NCI-H82 treated with DMSO at 0.1 percent for 48 hours (cell line): ENCODE results near the gene RAE1.

Experiments
- DNase-seq: peaks from one replicate; lab custom pipeline; 2025; ENCODE audit not compliant: unreplicated experiment; lab: John Stamatoyannopoulos, UW

The RAE1 gene

GRCh38 chr20:57398231-57398821, 47.3 kb downstream of the RAE1 start:
- no peak for DNase-seq

GRCh38 chr20:57398901-57399535, 48.0 kb downstream of the RAE1 start:
- no peak for DNase-seq

- no peak for DNase-seq
These were observed 48.6 kb downstream of the RAE1 start for GRCh38 chr20:57399587-57400155.

GRCh38 chr20:57400231-57400701, 49.2 kb downstream of the RAE1 start:
- no peak for DNase-seq

- DNase-seq, result no peak
These were observed 49.9 kb downstream of the RAE1 start for GRCh38 chr20:57400821-57401564.

- DNase-seq, result no peak
These were observed 50.5 kb downstream of the RAE1 start for GRCh38 chr20:57401565-57401918.

GRCh38 chr20:57402206-57403125, 51.4 kb downstream of the RAE1 start:
- no peak for DNase-seq

GRCh38 chr20:57403216-57403615, 52.2 kb downstream of the RAE1 start:
- no peak for DNase-seq

GRCh38 chr20:57404006-57404405, 53.0 kb downstream of the RAE1 start:
- DNase-seq, result no peak

GRCh38 chr20:57404419-57405072, 53.5 kb downstream of the RAE1 start:
- DNase-seq, result no peak

GRCh38 chr20:57405236-57406016, 54.4 kb downstream of the RAE1 start:
- DNase-seq, result no peak

GRCh38 chr20:57407541-57407956, 56.5 kb downstream of the RAE1 start:
- DNase-seq, result no peak

GRCh38 chr20:57408131-57408530, 57.1 kb downstream of the RAE1 start:
- no peak for DNase-seq

GRCh38 chr20:57408536-57409233, 57.6 kb downstream of the RAE1 start:
- no peak for DNase-seq

- no peak for DNase-seq
These were observed 58.2 kb downstream of the RAE1 start for GRCh38 chr20:57409316-57409671.

GRCh38 chr20:57409672-57410397, 58.8 kb downstream of the RAE1 start:
- DNase-seq, result no peak

- no peak for DNase-seq
These were observed 59.4 kb downstream of the RAE1 start for GRCh38 chr20:57410398-57410920.

GRCh38 chr20:57410924-57411323, 59.9 kb downstream of the RAE1 start:
- no peak for DNase-seq
